Endodermal cell (in vitro differentiated cells): Measurements from ENCODE around the gene OR2T1. TPM values are rescaled to one million over a fixed set of nuclear protein-coding genes. Genes with fewer than 3 reads are reported as not detected.
"Not testable (repeated sequence)": the region's sequence is repeated elsewhere in the genome, so short reads cannot be mapped to it uniquely, and the experiment has no call there.

Experiments
- DNase-seq: peaks from one replicate; pipeline ENCODE4 v3.0.0-alpha.2; 2017
- H3K27ac ChIP-seq: 2 replicates; pipeline ENCODE4 v1.5.1; 2013; ENCODE audit warnings: mild to moderate bottlenecking, low read depth, low read length, moderate library complexity
- H3K27me3 ChIP-seq: 2 replicates; pipeline ENCODE4 v1.6.1; 2013; ENCODE audit warnings: mild to moderate bottlenecking, low read length, moderate library complexity; ENCODE audit not compliant: insufficient read depth, control insufficient read depth, poor library complexity, severe bottlenecking
- H3K36me3 ChIP-seq: 2 replicates; pipeline ENCODE4 v1.7.0; 2013; ENCODE audit warnings: mild to moderate bottlenecking, low read length, moderate library complexity; ENCODE audit not compliant: control insufficient read depth, insufficient read depth
- H3K4me1 ChIP-seq: one replicate; pipeline ENCODE4 v1.7.0; 2013; ENCODE audit warnings: low read length; ENCODE audit not compliant: control insufficient read depth, insufficient read depth
- H3K4me3 ChIP-seq: 2 replicates; pipeline ENCODE4 v1.5.1; 2013; ENCODE audit warnings: mild to moderate bottlenecking, low read length, moderate library complexity
- H3K9ac ChIP-seq: 2 replicates; pipeline ENCODE4 v1.6.1; 2013; ENCODE audit warnings: mild to moderate bottlenecking, low read length, moderate library complexity; ENCODE audit not compliant: poor library complexity, severe bottlenecking; ENCODE audit errors: extremely low read depth
- H3K9me3 ChIP-seq: 2 replicates; pipeline ENCODE4 v1.6.1; 2013; ENCODE audit warnings: mild to moderate bottlenecking, low read length, moderate library complexity; ENCODE audit not compliant: control insufficient read depth
- H3K27ac Mint-ChIP-seq: 2 replicates; pipeline ENCODE4 v1.8.0; 2020; ENCODE audit warnings: mixed read lengths
- H3K27me3 Mint-ChIP-seq: 2 replicates; pipeline ENCODE4 v1.8.0; 2021; ENCODE audit warnings: mild to moderate bottlenecking, mixed read lengths; ENCODE audit not compliant: insufficient read depth
- H3K36me3 Mint-ChIP-seq: 2 replicates; pipeline ENCODE4 v1.8.0; 2020; ENCODE audit warnings: low read depth, mixed read lengths
- H3K4me1 Mint-ChIP-seq: 2 replicates; pipeline ENCODE4 v1.8.0; 2020; ENCODE audit warnings: mixed read lengths
- H3K4me3 Mint-ChIP-seq: 2 replicates; pipeline ENCODE4 v1.8.0; 2020; ENCODE audit warnings: mild to moderate bottlenecking, moderate library complexity, mixed read lengths
- H3K9me3 Mint-ChIP-seq: 2 replicates; pipeline ENCODE4 v1.8.0; 2020; ENCODE audit warnings: mild to moderate bottlenecking, mixed read lengths
- CTCF ChIP-seq: fragments of 200-600 bp; sonication (generic); conservative IDR thresholded peaks from 2 replicates; pipeline ENCODE4 v1.5.0; 2021; ENCODE audit warnings: antibody characterized with exemption, mild to moderate bottlenecking
- WGBS, 2 experiments: methylation state at CpG; one replicate each; pipeline versions ENCODE4 v1.1.5 to v1.1.7; 2013; ENCODE audit warnings: missing lambda C conversion rate in 2 of 2, mixed read lengths in 1 of 2; ENCODE audit not compliant: insufficient coverage in 1 of 2, insufficient read length in 1 of 2; 5-methylcytosine and 5-hydroxymethylcytosine counted together
- total RNA-seq, 2 donors: library from RNA; stranded (reverse); fragmentation: NEBNext Ultra II Directional in 1 of 2; extraction: Animal tissue kit (Norgen Biotek cat#: 25700) in 1 of 2; gene quantifications; 2 replicates in 1 of 2; 3 replicates in 1 of 2; pipeline ENCODE4 v1.2.1, GENCODE V29; 2021

OR2T1 gene
- total RNA-seq, 2 donors from 2014 or later, result not detected

GRCh38 chr1:248421384-248421783, 18.5 kb downstream of the OR2T1 start:
- Mint-ChIP-seq H3K36me3 (no peaks in the 10 kb centered on the region), H3K4me3 (no peak overlapping the region), H3K9me3 (peaks cover 77% of the 10 kb centered on the region), H3K4me1 (no peaks in the 10 kb centered on the region), H3K27ac (no peak overlapping the region), H3K27me3 (no peaks in the 10 kb centered on the region)
- WGBS, 2 experiments, result 0 to 40% methylated on average over 1 of the region's 1 CpG
- H3K9ac ChIP-seq, result no peak overlapping the region
- H3K4me1 ChIP-seq, result no peaks in the 10 kb centered on the region
- H3K9me3 ChIP-seq, result peaks cover 70% of the 10 kb centered on the region
- no peaks in the 10 kb centered on the region for H3K27me3 ChIP-seq
- H3K27ac ChIP-seq, result no peak overlapping the region
- no peaks in the 10 kb centered on the region for H3K36me3 ChIP-seq
- H3K4me3 ChIP-seq, result peak overlapping the region; percentile 55
- no peak for DNase-seq
- no peak for TF ChIP-seq CTCF

GRCh38 chr1:248427526-248428191, 24.8 kb downstream of the OR2T1 start:
- H3K4me1 ChIP-seq, H3K36me3 ChIP-seq, DNase-seq, H3K4me3 ChIP-seq, H3K4me1 Mint-ChIP-seq, H3K9ac ChIP-seq, H3K4me3 Mint-ChIP-seq, H3K27me3 Mint-ChIP-seq, H3K27ac ChIP-seq, H3K36me3 Mint-ChIP-seq, H3K27ac Mint-ChIP-seq, H3K27me3 ChIP-seq: not testable (repeated sequence)
- WGBS, 2 experiments, result 55 to 60% methylated on average over 2 to 3 of the region's 3 CpGs
- H3K9me3 Mint-ChIP-seq, result peaks cover 78% of the 10 kb centered on the region
- H3K9me3 ChIP-seq, result peaks cover 52% of the 10 kb centered on the region

GRCh38 chr1:248428192-248428533, 25.3 kb downstream of the OR2T1 start:
- H3K36me3 Mint-ChIP-seq, H3K27me3 Mint-ChIP-seq, H3K4me3 Mint-ChIP-seq, H3K9ac ChIP-seq, H3K4me1 ChIP-seq, DNase-seq, H3K36me3 ChIP-seq, H3K27ac Mint-ChIP-seq, H3K27me3 ChIP-seq, H3K4me1 Mint-ChIP-seq, H3K27ac ChIP-seq, H3K4me3 ChIP-seq: not testable (repeated sequence)
- H3K9me3 Mint-ChIP-seq, result peaks cover 74% of the 10 kb centered on the region
- H3K9me3 ChIP-seq, result peaks cover 49% of the 10 kb centered on the region
- 20 to 69% methylated on average over 1 to 3 of the region's 3 CpGs for WGBS, 2 experiments

GRCh38 chr1:248431683-248432082, 28.8 kb downstream of the OR2T1 start:
- not testable (repeated sequence) for H3K4me1 Mint-ChIP-seq, H3K9ac ChIP-seq, H3K4me1 ChIP-seq, H3K4me3 Mint-ChIP-seq, H3K36me3 Mint-ChIP-seq, H3K27ac ChIP-seq, H3K27me3 Mint-ChIP-seq, DNase-seq, H3K27me3 ChIP-seq, H3K36me3 ChIP-seq, H3K4me3 ChIP-seq, H3K27ac Mint-ChIP-seq
- H3K9me3 Mint-ChIP-seq, result peaks cover 62% of the 10 kb centered on the region
- WGBS, 2 experiments, result 75% methylated on average over 10 of the region's 11 CpGs; no CpG with 5 or more reads in 1 of the 2 experiments
- H3K9me3 ChIP-seq, result peaks cover 35% of the 10 kb centered on the region

GRCh38 chr1:248432201-248432600, 29.4 kb downstream of the OR2T1 start:
- not testable (repeated sequence) for DNase-seq, H3K36me3 ChIP-seq, H3K27ac Mint-ChIP-seq, H3K4me1 ChIP-seq, H3K27me3 Mint-ChIP-seq, H3K27ac ChIP-seq, H3K9ac ChIP-seq, H3K36me3 Mint-ChIP-seq, H3K4me3 Mint-ChIP-seq, H3K4me1 Mint-ChIP-seq, H3K27me3 ChIP-seq, H3K4me3 ChIP-seq
- WGBS, 2 experiments, result 50 to 75% methylated on average over 2 to 3 of the region's 4 CpGs
- H3K9me3 Mint-ChIP-seq, result peaks cover 56% of the 10 kb centered on the region
- H3K9me3 ChIP-seq, result peaks cover 32% of the 10 kb centered on the region

GRCh38 chr1:248433811-248434415, 31.1 kb downstream of the OR2T1 start:
- WGBS, 2 experiments, result 80 to 91% methylated on average over 2 to 29 of the region's 38 CpGs
- not testable (repeated sequence) for DNase-seq, H3K27me3 ChIP-seq, H3K36me3 ChIP-seq, H3K4me1 ChIP-seq, H3K27me3 Mint-ChIP-seq, H3K4me3 ChIP-seq, H3K27ac ChIP-seq, H3K4me3 Mint-ChIP-seq, H3K27ac Mint-ChIP-seq, H3K4me1 Mint-ChIP-seq, H3K9ac ChIP-seq, H3K36me3 Mint-ChIP-seq
- H3K9me3 ChIP-seq, result peaks cover 32% of the 10 kb centered on the region
- H3K9me3 Mint-ChIP-seq, result peaks cover 51% of the 10 kb centered on the region
